Gastroesophageal sphincter (tissue), 3 donors: Measurements from ENCODE around the gene IKBKE.

ENCODE experiments used
- POLR2AphosphoS5 ChIP-seq: sonication (generic); formaldehyde crosslinking; IDR thresholded peaks from one replicate; pipeline ENCODE4 v1.6.1; 2017; ENCODE audit warnings: antibody characterized with exemption
- TF ChIP-seq, protein P1 (sequence below), 4 experiments: fragments of 200-600 bp in 2 of 4; fragments of 450-650 bp in 2 of 4; sonication (generic) in 1 of 4; IDR thresholded peaks; one replicate each; pipeline ENCODE4 v1.5.1; 2017 to 2019; ENCODE audit warnings: antibody characterized with exemption in 4 of 4, mild to moderate bottlenecking in 2 of 4, moderate library complexity in 2 of 4

DNA sequence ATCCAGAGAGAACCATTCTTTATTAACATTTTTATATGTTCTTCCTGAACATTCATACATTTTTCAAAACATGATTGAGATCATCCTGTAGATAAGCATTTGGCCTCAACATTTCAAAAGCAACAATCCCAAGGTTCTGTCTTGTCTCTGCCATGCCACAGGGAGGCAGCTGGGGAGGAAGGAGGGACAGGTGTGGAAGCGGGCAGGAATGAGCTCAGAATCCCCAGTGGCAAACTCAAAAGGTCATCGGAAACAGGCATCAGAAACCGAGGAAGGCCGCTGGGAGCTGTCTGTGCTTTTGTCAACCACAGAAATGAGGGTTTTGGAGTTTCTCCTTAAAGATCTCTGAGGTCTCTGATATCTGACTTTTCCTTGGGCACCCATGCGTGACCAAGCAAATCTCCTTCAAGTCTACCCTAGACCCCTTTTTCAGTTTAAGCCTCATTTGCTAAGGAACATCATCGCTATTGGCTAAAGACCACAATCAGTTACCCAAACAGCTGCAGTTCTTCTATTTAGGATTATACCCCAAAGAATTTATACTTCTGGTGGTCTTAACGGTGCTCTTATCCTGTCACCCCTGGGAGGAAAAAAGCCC, 71.1 kb downstream of the IKBKE start:
- TF ChIP-seq, protein P1, sequence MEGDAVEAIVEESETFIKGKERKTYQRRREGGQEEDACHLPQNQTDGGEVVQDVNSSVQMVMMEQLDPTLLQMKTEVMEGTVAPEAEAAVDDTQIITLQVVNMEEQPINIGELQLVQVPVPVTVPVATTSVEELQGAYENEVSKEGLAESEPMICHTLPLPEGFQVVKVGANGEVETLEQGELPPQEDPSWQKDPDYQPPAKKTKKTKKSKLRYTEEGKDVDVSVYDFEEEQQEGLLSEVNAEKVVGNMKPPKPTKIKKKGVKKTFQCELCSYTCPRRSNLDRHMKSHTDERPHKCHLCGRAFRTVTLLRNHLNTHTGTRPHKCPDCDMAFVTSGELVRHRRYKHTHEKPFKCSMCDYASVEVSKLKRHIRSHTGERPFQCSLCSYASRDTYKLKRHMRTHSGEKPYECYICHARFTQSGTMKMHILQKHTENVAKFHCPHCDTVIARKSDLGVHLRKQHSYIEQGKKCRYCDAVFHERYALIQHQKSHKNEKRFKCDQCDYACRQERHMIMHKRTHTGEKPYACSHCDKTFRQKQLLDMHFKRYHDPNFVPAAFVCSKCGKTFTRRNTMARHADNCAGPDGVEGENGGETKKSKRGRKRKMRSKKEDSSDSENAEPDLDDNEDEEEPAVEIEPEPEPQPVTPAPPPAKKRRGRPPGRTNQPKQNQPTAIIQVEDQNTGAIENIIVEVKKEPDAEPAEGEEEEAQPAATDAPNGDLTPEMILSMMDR (IDR thresholded peaks at IDR 0.05): no peak
- no peak for TF ChIP-seq POLR2AphosphoS5
